Measurements from ENCODE around the gene GUCD1.

GRCh38 chr22:24601217-24602104 is 46.5 kb upstream of the GUCD1 start:
- no peak for TF ChIP-seq CTCF (conservative IDR thresholded peaks at IDR 0.05)
- TF ChIP-seq ZFX (IDR thresholded peaks at IDR 0.05): no peak

Data from C4-2B (cell line).